ENCODE results near the gene BRD2. TPM values are rescaled to one million over a fixed set of nuclear protein-coding genes. Genes with fewer than 3 reads are reported as not detected.
"Not testable (repeated sequence)": the region's sequence is repeated elsewhere in the genome, so short reads cannot be mapped to it uniquely, and the experiment has no call there.

Gene BRD2
- 100 to 1,000 TPM; 216 to 254 TPM for total RNA-seq

- H3K27ac Mint-ChIP-seq = peak within 1 kb of the TSS; percentile 97 to 99
- DNase-seq (ENCODE audit: low spot score in 2 of 2) (peak; percentile 96 to 99), ATAC-seq (peak; percentile 46 to 47)
- H3K36me3 Mint-ChIP-seq = peaks cover 44 to 49% of the 10 kb centered on the region in 2 donors
- no peaks in the 10 kb centered on the region for H3K9me3 Mint-ChIP-seq
Measured at GRCh38 chr6:32968093-32968866, at the start of gene BRD2. TSS of gene BRD2 (plus strand) at chr6:32968594. CDS start at chr6:32972899, 4,305 bp downstream.

- ATAC-seq (no peak), DNase-seq (ENCODE audit: low spot score in 2 of 2) (no peak)
- H3K9me3 Mint-ChIP-seq = no peaks in the 10 kb centered on the region
- no peaks in the 10 kb centered on the region for H3K36me3 Mint-ChIP-seq
- H3K27ac Mint-ChIP-seq = no peak overlapping the region
Measured at GRCh38 chr6:32920715-32921114, 47.7 kb upstream of the BRD2 start.

DNA sequence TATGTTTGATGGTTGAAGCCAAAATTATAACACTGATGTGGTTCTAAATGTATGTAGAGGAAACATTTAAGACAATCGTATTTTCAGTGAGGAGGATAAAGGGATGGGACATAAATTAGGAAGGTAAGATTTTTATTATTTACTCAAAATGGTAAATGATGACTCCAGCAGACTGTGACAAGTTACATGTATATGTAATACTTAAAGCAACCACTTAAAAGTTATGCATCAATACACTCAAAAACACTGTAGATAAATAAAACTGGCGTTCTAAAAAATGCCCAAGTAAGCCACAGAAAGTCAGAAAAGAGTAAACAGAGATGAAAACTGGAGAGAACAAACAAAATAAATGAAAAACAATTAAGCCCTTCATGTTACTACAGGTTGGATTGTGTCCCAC is 46.3 kb upstream of the BRD2 start:
- ATAC-seq = no peak

DNA sequence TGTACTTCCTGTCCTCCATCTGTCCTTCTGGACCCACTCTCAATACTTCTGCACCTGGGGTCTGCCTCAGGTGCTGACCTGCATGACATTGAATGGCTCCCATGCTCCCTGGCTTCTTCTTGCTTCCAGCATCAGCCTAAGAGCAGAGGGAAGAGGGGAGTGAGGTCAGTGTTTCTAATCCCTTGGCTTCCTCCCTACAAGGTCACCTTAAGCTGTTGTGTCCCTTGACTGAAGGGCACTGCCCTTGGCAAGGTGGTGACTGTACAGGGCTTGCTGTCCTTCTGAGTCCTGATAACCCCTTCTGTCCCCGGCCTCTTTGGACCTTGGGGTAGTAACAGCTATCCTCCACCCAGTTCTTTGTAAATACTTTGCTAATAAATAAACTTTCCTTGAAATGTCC is 37.2 kb upstream of the BRD2 start:
- Mint-ChIP-seq H3K27ac (no peak overlapping the region), H3K9me3 (no peaks in the 10 kb centered on the region), H3K36me3 (no peaks in the 10 kb centered on the region)
- ATAC-seq = no peak
- DNase-seq (ENCODE audit: low spot score in 2 of 2) = no peak

More for the DNA sequence above, 46.3 kb upstream of the BRD2 start:
- DNase-seq (ENCODE audit: low spot score in 2 of 2) = no peak
- Mint-ChIP-seq H3K27ac (no peak overlapping the region), H3K36me3 (no peaks in the 10 kb centered on the region), H3K9me3 (no peaks in the 10 kb centered on the region)

GRCh38 chr6:32932132-32932868 is 36.1 kb upstream of the BRD2 start:
- Mint-ChIP-seq H3K36me3 (no peaks in the 10 kb centered on the region), H3K27ac (no peak overlapping the region), H3K9me3 (no peaks in the 10 kb centered on the region)
- DNase-seq (ENCODE audit: low spot score in 2 of 2) = no peak
- no peak for ATAC-seq

DNA sequence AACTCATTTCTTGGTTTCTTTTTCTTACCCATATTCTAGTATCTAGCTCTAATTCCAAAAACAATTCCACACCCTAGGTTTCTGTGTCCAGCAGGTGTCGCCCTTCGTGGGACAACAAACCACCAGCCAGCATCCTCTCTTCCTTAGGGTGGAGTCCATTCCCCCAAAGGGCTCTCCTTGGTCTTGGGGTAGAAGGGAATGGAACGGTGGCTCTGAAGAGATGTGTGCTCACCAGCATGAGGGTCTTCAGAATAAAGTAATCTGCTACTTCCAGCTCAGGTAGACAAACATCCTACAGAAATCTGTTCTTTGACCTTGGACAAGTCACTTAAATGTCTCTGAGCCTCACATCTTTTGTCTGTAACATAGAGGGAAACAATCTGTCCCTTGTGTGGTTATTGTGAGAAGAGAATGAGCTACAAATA is 34.7 kb upstream of the BRD2 start:
- peak; percentile 67 to 76 for ATAC-seq

DNA sequence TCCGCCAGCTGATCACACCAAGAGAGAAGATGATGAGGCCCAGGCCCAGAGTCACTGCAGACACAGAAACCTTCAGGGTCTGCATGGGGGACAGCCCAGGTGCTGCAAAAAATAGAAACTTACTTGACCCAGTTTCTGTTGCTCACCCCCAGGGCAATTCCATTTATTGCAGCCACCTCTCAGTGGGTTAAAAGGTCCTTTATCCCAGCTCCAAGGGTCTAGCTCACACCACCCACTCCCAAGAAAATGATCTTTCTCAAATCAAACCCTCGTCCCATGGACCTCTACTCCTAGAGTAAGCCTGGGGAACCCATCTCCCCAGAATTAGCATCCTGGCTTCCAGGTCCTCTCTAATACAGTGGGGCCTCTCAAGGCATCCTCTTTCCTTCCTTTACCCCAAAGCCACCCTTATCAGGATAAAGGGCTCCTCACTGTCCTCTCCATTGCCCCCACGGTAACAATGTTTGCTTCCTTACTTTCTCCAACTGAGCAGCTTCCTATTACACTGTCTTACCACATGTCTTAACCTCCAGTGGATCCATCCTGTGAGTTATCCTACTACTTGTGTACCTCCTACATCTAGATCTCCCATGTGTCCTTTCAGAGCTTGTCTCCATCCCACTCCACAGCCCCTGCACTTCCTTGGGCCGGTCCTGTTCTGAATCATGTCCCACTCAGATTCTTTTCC is 32.7 kb upstream of the BRD2 start:
- no peak for ATAC-seq
- H3K9me3 Mint-ChIP-seq = no peaks in the 10 kb centered on the region
- H3K27ac Mint-ChIP-seq = no peak overlapping the region
- DNase-seq (ENCODE audit: low spot score in 2 of 2) = no peak
- no peaks in the 10 kb centered on the region for H3K36me3 Mint-ChIP-seq

More for the DNA sequence above, 34.7 kb upstream of the BRD2 start:
- Mint-ChIP-seq H3K36me3 (no peaks in the 10 kb centered on the region), H3K27ac (no peak overlapping the region), H3K9me3 (no peaks in the 10 kb centered on the region)
- peak; percentile 66 to 75 for DNase-seq (ENCODE audit: low spot score in 2 of 2)

- Mint-ChIP-seq H3K27ac (no peak overlapping the region), H3K36me3 (no peaks in the 10 kb centered on the region), H3K9me3 (no peaks in the 10 kb centered on the region)
- ATAC-seq (no peak), DNase-seq (ENCODE audit: low spot score in 2 of 2) (no peak)
Measured at GRCh38 chr6:32936239-32937152, 31.9 kb upstream of the BRD2 start.

DNA sequence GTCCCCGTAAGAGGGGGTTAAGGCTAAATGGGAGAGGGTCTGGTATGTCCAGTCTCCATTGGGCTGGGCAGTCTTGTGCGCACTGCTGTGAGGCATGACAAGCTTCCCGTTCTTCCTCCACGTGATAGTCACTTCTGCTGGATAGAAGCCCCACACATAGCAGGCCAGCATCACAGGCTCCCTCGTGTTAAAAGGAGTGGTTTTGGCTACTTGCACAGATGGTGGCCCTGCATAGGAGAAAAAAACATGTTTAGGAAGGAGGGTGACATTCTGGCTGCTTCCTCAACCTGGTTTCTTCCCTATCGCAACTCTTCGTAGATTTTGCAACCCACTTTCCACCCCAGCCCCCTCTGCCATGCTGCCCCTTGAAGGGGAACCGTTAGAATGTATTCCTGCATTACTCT is 31.2 kb upstream of the BRD2 start:
- no peak for ATAC-seq
- Mint-ChIP-seq H3K36me3 (no peaks in the 10 kb centered on the region), H3K9me3 (no peaks in the 10 kb centered on the region), H3K27ac (no peak overlapping the region)
- no peak for DNase-seq (ENCODE audit: low spot score in 2 of 2)

- H3K36me3 Mint-ChIP-seq = no peaks in the 10 kb centered on the region
- H3K27ac Mint-ChIP-seq = no peak overlapping the region
- H3K9me3 Mint-ChIP-seq = no peaks in the 10 kb centered on the region
- DNase-seq (ENCODE audit: low spot score in 2 of 2) = no peak
- ATAC-seq = no peak
Measured at GRCh38 chr6:32938494-32938893, 29.9 kb upstream of the BRD2 start.

GRCh38 chr6:32940656-32941213 is 27.7 kb upstream of the BRD2 start, which contains the start of gene HLA-DMB:
TSS of gene HLA-DMB (minus strand) at chr6:32941028. CDS start at chr6:32940807, 221 bp downstream.
- H3K27ac Mint-ChIP-seq = peak within 1 kb of the TSS; percentile 85 to 86
- no peaks in the 10 kb centered on the region for H3K36me3 Mint-ChIP-seq
- peak in 1 of 2 donors; percentile 42 for DNase-seq (ENCODE audit: low spot score in 2 of 2)
- peak; percentile 88 to 93 for ATAC-seq
- H3K9me3 Mint-ChIP-seq = peaks cover 0 to 7% of the 10 kb centered on the region in 2 donors

DNA sequence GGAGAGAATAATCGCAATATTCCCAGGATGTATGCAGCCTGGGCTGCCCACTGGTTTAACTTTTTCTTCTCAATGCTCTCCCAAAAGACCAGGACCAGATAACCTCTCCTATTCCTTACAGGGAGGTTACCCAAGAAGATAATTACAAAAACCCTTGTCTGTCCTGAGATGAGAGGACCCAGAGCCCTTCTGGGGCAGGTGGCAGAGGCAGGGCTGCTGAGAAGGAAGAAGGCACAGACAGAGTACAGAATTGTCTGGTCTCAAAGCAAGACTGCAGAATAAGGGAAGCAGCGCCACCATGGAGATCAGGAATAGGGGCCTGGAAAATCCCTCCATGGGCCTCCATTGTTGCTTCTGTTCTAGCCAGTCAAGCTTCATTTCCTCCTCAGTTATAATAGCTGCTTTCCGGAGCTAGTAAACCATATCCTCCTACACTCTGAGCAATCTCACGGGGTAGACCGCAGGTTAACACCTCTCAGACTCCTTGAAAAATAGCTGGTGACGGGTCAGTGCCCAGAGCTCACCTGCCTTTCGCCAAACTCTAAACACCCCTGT is 27.1 kb upstream of the BRD2 start:
- ATAC-seq (peak; percentile 77 to 86), DNase-seq (ENCODE audit: low spot score in 2 of 2) (peak; percentile 35 to 62)
- Mint-ChIP-seq H3K27ac (peak overlapping the region; percentile 85 to 86), H3K36me3 (no peaks in the 10 kb centered on the region), H3K9me3 (peaks cover 0 to 8% of the 10 kb centered on the region in 2 donors)

DNA sequence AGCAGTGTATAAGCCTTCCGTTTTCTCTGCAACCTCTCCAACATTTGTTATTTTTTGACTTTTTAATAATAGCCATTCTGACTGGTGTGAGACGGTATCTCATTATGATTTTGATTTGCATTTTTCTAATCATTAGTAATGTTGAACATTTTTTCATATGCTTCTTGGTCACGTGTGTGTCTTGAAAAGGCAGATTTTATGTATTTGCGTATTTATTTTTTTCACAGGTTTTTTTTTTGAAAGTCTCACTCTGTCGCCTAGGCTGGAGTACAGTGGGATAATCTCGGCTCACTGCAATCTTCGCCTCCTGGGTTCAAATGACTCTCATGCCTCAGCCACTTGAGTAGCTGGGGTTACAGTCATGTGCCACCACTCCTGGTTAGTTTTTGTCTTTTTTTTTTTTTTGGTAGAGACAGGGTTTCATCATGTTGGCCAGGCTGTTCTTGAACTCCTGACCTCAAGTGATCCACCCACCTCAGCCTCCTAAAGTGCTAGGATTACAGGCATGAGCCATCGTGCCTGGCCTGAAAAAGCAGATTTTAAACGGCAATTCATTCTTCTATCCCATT is 25.8 kb upstream of the BRD2 start:
- not testable (repeated sequence) for H3K9me3 Mint-ChIP-seq; H3K36me3 Mint-ChIP-seq; DNase-seq (ENCODE audit: low spot score in 2 of 2); ATAC-seq
- peak overlapping the region in 1 of 2 donors; percentile 78 for H3K27ac Mint-ChIP-seq

- peak; percentile 50 to 65 for ATAC-seq
- peak in 1 of 2 donors; percentile 28 for DNase-seq (ENCODE audit: low spot score in 2 of 2)
- Mint-ChIP-seq H3K27ac (peak overlapping the region; percentile 73 to 78), H3K9me3 (peaks cover 0 to 8% of the 10 kb centered on the region in 2 donors), H3K36me3 (no peaks in the 10 kb centered on the region)
Measured at GRCh38 chr6:32943864-32944649, 24.3 kb upstream of the BRD2 start.

All from activated naive CD4-positive, alpha-beta T cell treated with anti-CD3 and anti-CD28 coated beads, Interleukin-2, amount 50 U/mL, for 72 hours (primary cell).